ENCODE measurements around the gene NLRC5.

The NLRC5 gene

DNA sequence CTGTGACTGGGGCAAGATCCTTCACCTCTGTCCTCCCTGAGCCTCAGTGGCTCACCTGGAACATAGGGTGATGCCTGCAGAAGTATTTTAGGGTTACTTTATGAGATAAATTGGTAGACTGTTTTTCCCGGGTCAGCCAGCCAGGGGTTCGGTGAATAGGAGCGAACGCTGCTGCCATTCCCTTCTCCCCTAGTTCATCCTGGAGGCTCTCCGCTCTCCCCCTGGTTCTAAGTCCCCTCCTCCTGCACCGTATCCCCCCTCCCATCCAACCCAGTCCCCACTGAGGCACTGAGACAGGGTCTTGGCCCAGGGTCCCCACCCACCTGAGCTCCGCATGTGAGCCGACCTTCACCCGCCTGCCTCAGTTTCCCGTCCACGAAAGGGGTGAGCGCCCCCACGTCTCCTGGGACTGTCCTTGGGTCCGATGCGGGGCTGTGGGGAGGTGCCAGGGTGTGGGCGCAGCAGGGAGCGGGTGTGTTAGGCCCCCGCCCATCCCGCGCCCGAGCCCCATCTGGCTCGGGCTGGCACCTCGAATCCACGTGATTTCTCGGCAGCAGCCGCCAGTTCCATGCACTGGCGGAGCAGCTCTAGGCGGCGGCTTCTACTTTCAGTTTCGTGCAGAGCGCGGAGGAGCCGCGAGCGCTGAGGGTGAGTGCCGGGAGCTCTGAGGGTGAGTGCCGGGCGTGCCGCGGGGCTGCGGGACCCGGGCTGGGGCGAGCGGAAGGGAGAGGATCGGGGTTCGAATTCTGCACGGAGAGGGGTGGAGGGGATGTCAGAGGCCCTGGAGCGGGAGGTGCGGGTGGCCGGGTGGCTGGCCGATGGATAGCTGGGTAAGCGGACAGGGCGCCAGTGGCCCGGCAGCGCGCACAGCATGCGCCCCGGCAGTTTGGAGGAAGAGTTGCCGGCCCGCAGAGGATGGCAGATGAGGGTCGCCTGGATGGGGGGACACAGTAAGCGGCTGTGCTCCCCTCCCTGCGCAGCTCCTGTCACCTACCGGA, at the start of gene NLRC5:
Gene NLRC5 (plus strand): TSS at position 610 of the 998 bp plus-strand sequence. CDS start 31,156 bp downstream, outside the sequence.
- peak; percentile 49 for DNase-seq

DNA sequence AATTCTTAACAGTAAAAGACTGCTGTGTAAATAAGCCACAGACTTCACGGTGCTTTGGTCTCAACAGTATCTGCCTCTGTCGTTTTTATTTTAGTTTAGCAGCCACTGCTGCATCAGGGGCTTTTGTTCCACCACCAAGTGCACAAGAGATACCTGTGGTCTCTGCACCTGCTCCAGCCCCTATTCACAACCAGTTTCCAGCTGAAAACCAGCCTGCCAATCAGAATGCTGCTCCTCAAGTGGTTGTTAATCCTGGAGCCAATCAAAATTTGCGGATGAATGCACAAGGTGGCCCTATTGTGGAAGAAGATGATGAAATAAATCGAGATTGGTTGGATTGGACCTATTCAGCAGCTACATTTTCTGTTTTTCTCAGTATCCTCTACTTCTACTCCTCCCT, 49.6 kb upstream of the NLRC5 start:
- no peak for DNase-seq

- DNase-seq = no peak
These were observed 48.3 kb upstream of the NLRC5 start for GRCh38 chr16:56941092-56941491.

DNA sequence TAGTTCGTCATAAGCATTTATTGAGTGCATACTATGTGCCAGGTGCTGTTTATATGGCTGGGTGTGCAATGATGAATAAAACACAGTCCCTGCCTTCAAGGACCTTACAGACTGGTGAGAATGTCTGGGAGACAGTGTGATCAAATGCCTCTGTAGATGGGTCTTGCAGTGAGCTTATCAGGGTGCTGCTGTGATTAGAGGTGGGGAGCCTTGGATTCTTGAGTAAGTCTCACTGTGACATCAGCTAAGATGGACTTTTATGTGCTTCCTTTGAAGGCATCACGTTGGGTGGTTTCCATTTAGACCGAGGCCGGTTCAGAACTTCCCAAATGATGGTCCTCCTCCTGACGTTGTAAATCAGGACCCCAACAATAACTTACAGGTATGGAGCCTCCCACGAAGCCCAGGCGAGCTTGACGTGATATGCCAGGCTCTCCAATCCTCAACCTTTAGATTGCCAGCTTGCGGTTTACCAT, 47.5 kb upstream of the NLRC5 start:
- no peak for DNase-seq

DNA sequence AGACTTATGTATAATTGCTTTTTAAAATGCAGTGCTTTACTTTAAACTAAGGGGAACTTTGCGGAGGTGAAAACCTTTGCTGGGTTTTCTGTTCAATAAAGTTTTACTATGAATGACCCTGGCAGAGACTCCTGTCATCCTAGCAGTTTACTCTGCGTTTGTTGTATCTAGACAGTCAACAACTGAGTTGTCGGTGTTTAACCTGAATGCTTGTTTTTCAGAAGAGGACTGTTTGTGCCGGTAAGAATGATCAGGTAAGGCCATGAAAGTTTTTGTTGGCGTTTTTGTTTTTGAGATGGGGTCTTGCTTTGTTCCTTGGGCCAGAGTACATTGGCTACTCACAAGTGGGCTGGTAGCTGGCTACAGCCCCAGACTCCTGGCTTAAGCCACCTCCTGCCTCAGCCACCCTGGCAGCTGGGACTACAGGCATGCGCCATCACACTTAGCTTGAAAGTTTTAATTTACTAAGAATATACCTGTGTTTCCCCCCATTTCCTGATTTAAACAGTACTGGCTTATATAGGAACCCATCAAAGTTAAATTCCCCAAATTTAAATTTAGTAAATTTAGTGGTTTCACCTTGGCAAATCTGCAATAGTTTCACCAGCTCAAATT, 45.5 kb upstream of the NLRC5 start:
- DNase-seq = no peak

- DNase-seq = no peak
These were observed 44.2 kb upstream of the NLRC5 start for GRCh38 chr16:56944954-56945839.

GRCh38 chr16:56945847-56946527, 43.4 kb upstream of the NLRC5 start:
- DNase-seq = no peak

- DNase-seq = no peak
These were observed 42.4 kb upstream of the NLRC5 start for GRCh38 chr16:56946767-56947603.

DNA sequence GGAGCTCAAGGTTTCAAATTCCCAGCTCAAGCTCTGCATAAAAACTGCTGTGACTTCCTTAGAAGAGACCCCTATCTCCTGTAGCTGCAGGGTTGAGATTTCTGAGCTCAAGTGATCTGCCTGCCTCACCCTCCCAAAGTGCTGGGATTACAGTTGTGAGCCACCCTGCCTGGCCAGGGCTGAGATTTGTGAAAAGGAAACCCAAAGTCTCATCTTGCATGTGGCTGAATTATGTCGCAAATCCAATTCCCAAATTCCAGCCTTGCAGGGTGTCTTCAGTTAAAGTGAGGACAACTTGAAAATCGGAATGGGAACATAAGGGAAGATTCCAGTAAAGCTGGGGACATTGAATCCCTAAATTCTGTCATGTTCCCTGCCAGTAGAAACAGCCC, 41.8 kb upstream of the NLRC5 start:
- DNase-seq = no peak

GRCh38 chr16:56948234-56948633, 41.1 kb upstream of the NLRC5 start:
- no peak for DNase-seq

DNA sequence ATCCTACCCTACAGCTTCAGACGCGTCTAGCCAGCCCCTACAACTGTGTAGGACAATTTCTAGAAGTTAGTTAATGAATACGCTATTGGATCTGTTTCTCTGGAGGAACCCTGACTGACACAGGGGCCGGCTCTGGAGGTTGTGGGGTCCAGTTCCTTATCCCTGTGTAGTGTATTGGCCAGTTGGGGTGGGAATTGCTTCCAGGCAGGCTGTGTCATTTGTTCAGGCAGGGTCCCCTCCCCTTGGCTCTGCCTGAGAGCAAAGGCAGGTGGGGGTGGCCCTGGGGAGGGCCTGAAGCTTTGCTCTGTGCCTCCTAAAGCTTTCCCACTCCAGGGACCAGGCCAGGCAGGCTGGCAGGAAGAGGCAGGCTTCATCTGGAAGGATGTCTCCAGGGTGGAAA, 39.3 kb upstream of the NLRC5 start:
- no peak for DNase-seq

- no peak for DNase-seq
These were observed 38.9 kb upstream of the NLRC5 start for GRCh38 chr16:56950455-56950854.

DNA sequence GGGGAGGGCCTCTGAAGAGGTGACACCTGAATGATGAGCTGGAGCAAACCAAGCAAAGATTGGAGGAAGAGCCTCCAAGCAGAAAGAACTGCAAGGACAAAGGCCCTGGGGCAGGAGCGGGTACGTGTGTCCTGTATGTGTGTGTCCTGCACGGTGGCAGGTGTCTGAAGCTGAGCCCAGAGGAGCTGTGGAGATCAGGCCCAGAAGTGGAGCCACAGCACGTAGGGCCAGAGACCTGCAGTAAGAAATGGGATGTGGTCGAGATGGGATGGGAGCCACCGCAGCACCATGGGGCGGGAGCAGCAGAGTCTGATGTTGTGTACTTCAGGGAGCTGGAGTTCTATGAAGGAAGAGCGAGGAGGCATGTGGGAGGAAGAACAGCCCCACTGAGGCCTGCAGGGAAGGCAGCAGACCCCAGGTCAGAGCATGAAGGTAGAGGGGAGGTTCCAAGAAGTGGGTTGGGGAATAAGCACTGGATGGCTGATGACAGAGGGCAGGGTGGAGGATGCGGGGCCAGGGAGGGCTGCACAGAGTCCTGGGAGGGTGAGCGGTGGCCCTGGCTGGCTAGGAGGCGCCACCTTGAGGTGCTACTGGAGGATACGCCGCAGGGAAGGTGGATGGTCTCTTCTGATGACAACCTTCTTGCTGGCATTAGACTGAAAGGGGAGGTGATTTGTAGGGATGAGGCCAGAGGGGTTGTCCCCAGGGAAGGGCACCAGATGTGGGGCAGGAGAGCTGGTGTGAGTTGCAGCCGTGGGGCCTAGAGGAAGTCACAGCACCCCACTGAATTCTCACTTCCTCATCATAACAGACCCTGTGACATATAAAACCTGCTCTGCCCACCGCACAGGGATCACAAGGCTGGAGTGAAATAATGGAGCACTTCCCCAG, 38.2 kb upstream of the NLRC5 start:
- DNase-seq = no peak

- DNase-seq = no peak
These were observed 36.4 kb upstream of the NLRC5 start for GRCh38 chr16:56953006-56953405.

DNA sequence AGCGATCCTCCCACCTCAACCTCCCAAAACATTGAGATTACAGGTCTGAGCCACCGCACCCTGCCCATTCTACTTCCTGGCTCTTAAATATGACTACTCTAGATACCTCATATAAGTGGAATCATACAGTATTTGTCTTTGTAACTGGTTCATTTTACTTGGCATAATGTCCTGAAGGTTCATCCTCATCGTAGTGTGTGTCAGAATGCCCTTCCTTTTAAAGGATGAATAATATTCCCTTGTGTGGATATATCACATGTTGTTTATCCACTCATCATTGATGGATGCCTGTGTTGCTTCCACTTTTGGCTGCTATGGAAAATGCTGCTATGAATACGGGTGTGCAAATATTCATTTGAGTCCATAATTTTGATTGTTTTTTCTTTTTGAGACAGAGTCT, 33.3 kb upstream of the NLRC5 start:
- DNase-seq = no peak

DNA sequence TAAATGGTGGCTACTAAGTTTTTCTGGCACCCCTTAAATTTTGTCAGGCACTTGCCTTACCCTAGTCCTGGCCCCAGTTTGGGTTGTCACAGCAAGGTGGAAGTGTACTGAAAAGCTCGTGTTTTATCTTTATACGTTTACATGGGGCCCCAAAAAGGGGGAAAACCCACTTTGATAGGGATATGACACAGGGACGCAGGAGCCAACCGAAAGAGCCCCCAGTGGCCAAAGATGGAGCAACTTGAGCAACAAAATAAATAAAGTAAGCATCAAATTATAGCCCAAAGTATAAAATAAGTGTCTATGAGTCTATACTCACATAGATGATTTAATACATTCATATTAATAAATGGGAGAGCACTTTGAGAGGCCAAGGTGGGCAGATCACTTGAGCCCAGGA, 32.6 kb upstream of the NLRC5 start:
- DNase-seq = no peak

GRCh38 chr16:56960681-56961281, 28.6 kb upstream of the NLRC5 start:
- DNase-seq = no peak

GRCh38 chr16:56961386-56961785, 28.0 kb upstream of the NLRC5 start:
- DNase-seq = no peak

GRCh38 chr16:56961851-56962281, 27.5 kb upstream of the NLRC5 start, which contains the start of gene CETP:
CETP (plus strand) TSS chr16:56961950; CDS start chr16:56961980, 30 bp downstream.
- DNase-seq = no peak

Measured in GOT3 (cell line).